Mesodermal cell (in vitro differentiated cells): ENCODE measurements around the gene STUM.
"Not testable (repeated sequence)": the region's sequence is repeated elsewhere in the genome, so short reads cannot be mapped to it uniquely, and the experiment has no call there.

Source experiments
- H3K27ac ChIP-seq: 2 replicates; pipeline ENCODE4 v1.7.0; 2013; ENCODE audit warnings: mild to moderate bottlenecking, low read depth, low read length, moderate library complexity; ENCODE audit not compliant: severe bottlenecking
- H3K36me3 ChIP-seq: 2 replicates; pipeline ENCODE4 v1.7.1; 2013; ENCODE audit warnings: mild to moderate bottlenecking, low read length, moderate library complexity; ENCODE audit not compliant: control insufficient read depth, insufficient read depth
- H3K4me1 ChIP-seq: one replicate; pipeline ENCODE4 v1.7.1; 2013; ENCODE audit warnings: mild to moderate bottlenecking, low read length; ENCODE audit not compliant: insufficient read depth, control insufficient read depth, poor library complexity, severe bottlenecking
- H3K4me3 ChIP-seq: 2 replicates; pipeline ENCODE4 v1.7.0; 2013; ENCODE audit warnings: low read length, control low read depth, mild to moderate bottlenecking; ENCODE audit not compliant: insufficient read depth, poor library complexity, severe bottlenecking; ENCODE audit errors: extremely low read depth
- H3K9me3 ChIP-seq: 2 replicates; pipeline ENCODE4 v1.7.1; 2013; ENCODE audit warnings: mild to moderate bottlenecking, low read length, moderate library complexity; ENCODE audit not compliant: control insufficient read depth
- WGBS, 2 experiments: methylation state at CpG; one replicate each; pipeline ENCODE4 v1.1.5; 2013; ENCODE audit warnings: missing lambda C conversion rate in 2 of 2; ENCODE audit not compliant: insufficient coverage in 2 of 2; 5-methylcytosine and 5-hydroxymethylcytosine counted together

Gene STUM

GRCh38 chr1:226598455-226598849 lies 49.9 kb downstream of the STUM start:
- Histone ChIP-seq H3K4me1 (peaks cover 3% of the 10 kb centered on the region), H3K4me3 (no peak overlapping the region), H3K27ac (no peak overlapping the region), H3K36me3 (no peaks in the 10 kb centered on the region), H3K9me3 (no peaks in the 10 kb centered on the region)
- WGBS, 2 experiments: 94 to 100% methylated on average over 2 of the region's 2 CpGs

DNA sequence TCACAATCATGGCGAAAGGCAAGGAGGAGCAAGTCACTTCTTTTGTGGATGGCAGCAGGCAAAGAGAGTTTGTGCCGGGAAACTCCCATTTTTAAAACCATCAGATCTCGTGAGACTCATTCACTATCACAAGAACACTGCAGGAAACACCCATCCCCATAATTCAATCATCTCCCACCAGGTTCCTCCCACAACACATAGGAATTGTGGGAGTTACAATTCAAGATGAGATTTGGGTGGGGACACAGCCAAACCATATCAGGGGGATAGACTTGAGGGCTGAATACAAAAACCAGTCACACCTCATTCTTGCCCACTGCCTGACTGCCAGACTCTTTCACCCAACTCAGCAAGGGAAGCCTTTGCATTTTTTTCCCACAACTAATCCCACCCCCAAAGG lies 50.4 kb downstream of the STUM start:
- H3K27ac ChIP-seq, H3K4me1 ChIP-seq, H3K36me3 ChIP-seq, H3K4me3 ChIP-seq, H3K9me3 ChIP-seq: not testable (repeated sequence)
- WGBS, 2 experiments: 88 to 94% methylated on average over 2 of the region's 3 CpGs

GRCh38 chr1:226599636-226600238 lies 51.2 kb downstream of the STUM start:
- Histone ChIP-seq H3K27ac (no peak overlapping the region), H3K9me3 (no peaks in the 10 kb centered on the region), H3K4me1 (peaks cover 12% of the 10 kb centered on the region), H3K4me3 (no peak overlapping the region), H3K36me3 (no peaks in the 10 kb centered on the region)

DNA sequence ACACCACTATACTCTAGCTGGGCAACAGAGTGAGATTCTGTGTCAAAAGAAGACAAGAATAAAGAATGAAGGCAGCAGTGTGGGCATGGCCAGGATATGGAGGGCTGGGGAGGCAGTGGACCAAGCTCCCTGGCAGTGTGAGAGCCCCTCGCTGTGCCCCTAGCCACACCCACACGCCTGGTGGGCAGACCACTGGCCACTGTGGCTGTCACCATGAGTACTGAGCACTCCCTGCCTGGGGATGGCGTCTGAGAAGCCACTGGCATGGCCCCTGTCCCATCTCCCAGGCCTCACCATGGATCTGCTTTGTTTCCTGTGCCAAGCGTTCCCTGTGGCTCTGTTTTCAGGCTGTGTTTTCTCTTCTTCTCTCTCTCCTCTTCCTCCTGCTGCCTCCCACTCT lies 51.7 kb downstream of the STUM start:
- Histone ChIP-seq H3K27ac (no peak overlapping the region), H3K9me3 (no peaks in the 10 kb centered on the region), H3K4me1 (peaks cover 17% of the 10 kb centered on the region), H3K4me3 (no peak overlapping the region), H3K36me3 (no peaks in the 10 kb centered on the region)
- WGBS, 2 experiments: 79 to 86% methylated on average over 4 of the region's 4 CpGs

DNA sequence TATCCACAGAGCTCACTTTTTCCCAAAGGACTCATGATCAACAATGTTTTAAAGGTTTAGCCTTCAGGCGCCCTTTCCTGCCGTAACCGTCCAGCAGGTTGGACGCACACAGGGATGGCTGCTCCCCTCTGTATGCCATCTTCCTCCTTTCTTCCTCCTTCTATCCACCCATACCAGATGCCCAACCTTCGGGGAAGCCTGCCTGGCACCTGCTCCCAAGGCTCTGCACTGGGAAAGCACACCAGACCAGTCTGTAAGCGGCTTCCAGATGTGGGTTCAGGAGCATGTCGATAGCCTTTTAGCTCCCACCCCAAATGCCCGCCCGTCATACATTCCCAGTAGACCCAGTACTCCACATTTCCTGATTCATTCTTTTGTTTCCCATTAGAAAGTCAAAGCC lies 52.9 kb downstream of the STUM start:
- H3K36me3 ChIP-seq: no peaks in the 10 kb centered on the region
- H3K4me1 ChIP-seq: peaks cover 17% of the 10 kb centered on the region
- no peak overlapping the region for H3K4me3 ChIP-seq
- no peaks in the 10 kb centered on the region for H3K9me3 ChIP-seq
- no peak overlapping the region for H3K27ac ChIP-seq
- 91 to 94% methylated on average over 6 to 9 of the region's 9 CpGs for WGBS, 2 experiments

DNA sequence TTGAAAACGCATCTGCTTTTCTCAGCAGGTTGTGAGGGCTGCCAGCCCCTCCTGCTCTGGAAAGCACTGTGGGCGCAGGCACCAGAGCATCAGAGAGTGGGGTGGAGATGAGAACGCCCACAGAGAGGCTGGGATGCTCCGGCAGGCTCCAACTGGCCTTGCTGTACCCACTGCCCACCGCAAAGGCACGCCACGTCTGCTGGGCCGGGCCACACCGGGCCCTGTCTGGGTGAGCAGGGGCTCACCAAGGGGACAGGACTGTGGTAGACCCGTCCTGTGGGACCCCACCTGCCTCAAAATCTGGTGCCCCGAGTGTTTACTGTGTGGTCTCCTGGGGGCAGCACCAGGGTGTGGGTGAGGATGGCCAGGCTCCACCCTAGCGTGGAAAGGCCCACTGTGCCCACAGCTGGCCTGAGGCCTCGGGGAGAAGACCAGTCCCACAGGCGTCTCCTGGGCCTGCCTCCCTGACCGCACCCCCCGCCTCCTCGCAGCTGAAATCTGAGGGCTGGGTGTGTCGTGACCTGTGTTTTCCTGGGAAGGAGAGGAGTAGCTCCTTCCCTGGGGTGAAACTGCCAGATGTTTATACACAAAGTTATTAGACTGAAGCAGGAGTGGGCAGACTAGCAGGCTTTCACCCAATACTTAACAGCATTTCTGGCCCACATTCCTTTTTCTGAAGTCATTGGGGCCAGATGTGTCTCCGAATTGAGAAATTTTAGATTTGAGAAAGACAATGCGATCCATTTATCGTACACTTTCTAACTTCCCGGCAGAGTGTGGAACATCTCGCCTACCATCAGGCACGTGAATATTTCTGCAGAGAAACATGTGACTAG lies 53.8 kb downstream of the STUM start:
- no peak overlapping the region for H3K27ac ChIP-seq
- WGBS, 2 experiments: 89 to 95% methylated on average over 19 to 21 of the region's 24 CpGs
- no peak overlapping the region for H3K4me3 ChIP-seq
- peaks cover 17% of the 10 kb centered on the region for H3K4me1 ChIP-seq
- H3K36me3 ChIP-seq: no peaks in the 10 kb centered on the region
- H3K9me3 ChIP-seq: no peaks in the 10 kb centered on the region

GRCh38 chr1:226603022-226603857 lies 54.7 kb downstream of the STUM start:
- WGBS, 2 experiments: 92 to 97% methylated on average over 7 of the region's 8 CpGs
- Histone ChIP-seq H3K4me1 (peaks cover 14% of the 10 kb centered on the region), H3K27ac (no peak overlapping the region), H3K9me3 (no peaks in the 10 kb centered on the region), H3K36me3 (no peaks in the 10 kb centered on the region), H3K4me3 (no peak overlapping the region)

GRCh38 chr1:226603858-226604559 lies 55.4 kb downstream of the STUM start:
- no peak overlapping the region for H3K4me3 ChIP-seq
- no peak overlapping the region for H3K27ac ChIP-seq

GRCh38 chr1:226604560-226605317 lies 56.2 kb downstream of the STUM start:
- Histone ChIP-seq H3K27ac (no peak overlapping the region), H3K36me3 (no peaks in the 10 kb centered on the region), H3K4me1 (peaks cover 14% of the 10 kb centered on the region), H3K4me3 (no peak overlapping the region), H3K9me3 (no peaks in the 10 kb centered on the region)
- 39 to 56% methylated on average over 4 to 7 of the region's 9 CpGs for WGBS, 2 experiments

More at GRCh38 chr1:226603858-226604559, 55.4 kb downstream of the STUM start:
- Histone ChIP-seq H3K36me3 (no peaks in the 10 kb centered on the region), H3K4me1 (peaks cover 14% of the 10 kb centered on the region), H3K9me3 (no peaks in the 10 kb centered on the region)
- 56 to 75% methylated on average over 6 to 14 of the region's 19 CpGs for WGBS, 2 experiments
